ENCODE data around the gene PIEZO1. TPM values are rescaled to one million over a fixed set of nuclear protein-coding genes. Genes with fewer than 3 reads are reported as not detected.

Gene PIEZO1
- total and polyA plus RNA-seq, 11 donors = 14.2 to 59.7 (median 31.2) TPM

GRCh38 chr16:88798073-88798472, 13.1 kb upstream of the PIEZO1 start:
- H3K36me3 ChIP-seq = no peaks in the 10 kb centered on the region
- H3K27me3 ChIP-seq = peaks cover 0 to 10% (median 3%) of the 10 kb centered on the region in 9 donors
- 89 to 97% (median 93%) methylated on average over 4 of the region's 4 CpGs for WGBS, 4 donors
- DNase-seq (no peak), ATAC-seq (no peak)
- intact Hi-C loops (cut with DNase I) = no loop called here
- no peak overlapping the region for H3K4me3 ChIP-seq
- H3K4me1 ChIP-seq = peaks cover 0 to 25% (median 3%) of the 10 kb centered on the region in 12 donors
- H3K27ac ChIP-seq = no peak overlapping the region
- no peaks in the 10 kb centered on the region for H3K9me3 ChIP-seq
- TF ChIP-seq POLR2A (IDR thresholded peaks at IDR 0.05) (no peak), CTCF (IDR thresholded peaks at IDR 0.05) (no peak)

GRCh38 chr16:88796278-88796677, 11.3 kb upstream of the PIEZO1 start:
- WGBS, 4 donors = 65 to 100% (median 73%) methylated on average over 1 to 4 of the region's 4 CpGs
- Histone ChIP-seq H3K36me3 (no peaks in the 10 kb centered on the region), H3K27me3 (peaks cover 0 to 20% (median 7%) of the 10 kb centered on the region in 9 donors), H3K4me1 (peaks cover 0 to 25% (median 0%) of the 10 kb centered on the region in 12 donors), H3K4me3 (no peak overlapping the region), H3K27ac (no peak overlapping the region), H3K9me3 (no peaks in the 10 kb centered on the region)
- no peak for DNase-seq
- TF ChIP-seq CTCF (IDR thresholded peaks at IDR 0.05) (no peak), POLR2A (IDR thresholded peaks at IDR 0.05) (no peak)
- ATAC-seq = no peak
- intact Hi-C loops (cut with DNase I) = no loop called here

- intact Hi-C loops (cut with DNase I) = no loop called here
- Histone ChIP-seq H3K36me3 (no peaks in the 10 kb centered on the region), H3K4me3 (no peak overlapping the region), H3K27me3 (peaks cover 0 to 21% (median 7%) of the 10 kb centered on the region in 9 donors), H3K27ac (no peak overlapping the region), H3K4me1 (peaks cover 0 to 38% (median 2%) of the 10 kb centered on the region in 12 donors), H3K9me3 (no peaks in the 10 kb centered on the region)
- TF ChIP-seq CTCF (IDR thresholded peaks at IDR 0.05) = no peak
- TF ChIP-seq POLR2A (IDR thresholded peaks at IDR 0.05) = no peak
- ATAC-seq = no peak
- 63 to 65% (median 63%) methylated on average over 17 to 35 of the region's 35 CpGs for WGBS, 4 donors
- DNase-seq = peak in 1 of 5 donors; percentile 12
Observed at GRCh38 chr16:88793251-88793954, 8.4 kb upstream of the PIEZO1 start.

- peaks cover 0 to 21% (median 7%) of the 10 kb centered on the region in 9 donors for H3K27me3 ChIP-seq
- intact Hi-C loops (cut with DNase I) = no loop called here
Observed at GRCh38 chr16:88792668-88793250, 7.7 kb upstream of the PIEZO1 start.

More at GRCh38 chr16:88792668-88793250, 7.7 kb upstream of the PIEZO1 start:
- Histone ChIP-seq H3K4me1 (peaks cover 0 to 38% (median 2%) of the 10 kb centered on the region in 12 donors), H3K9me3 (no peaks in the 10 kb centered on the region), H3K36me3 (no peaks in the 10 kb centered on the region), H3K27ac (no peak overlapping the region), H3K4me3 (no peak overlapping the region)
- ATAC-seq = no peak
- WGBS, 4 donors = 79 to 81% (median 79%) methylated on average over 3 to 12 of the region's 12 CpGs
- no peak for TF ChIP-seq CTCF (IDR thresholded peaks at IDR 0.05)
- TF ChIP-seq POLR2A (IDR thresholded peaks at IDR 0.05) = no peak
- peak in 1 of 5 donors; percentile 17 for DNase-seq

All from heart left ventricle (tissue), 16 donors.